GM04504 (cell line): ENCODE measurements around the gene CARD14.

Experiments
- DNase-seq: peaks from one replicate; pipeline ENCODE4 v3.0.0-alpha.2; 2012; ENCODE audit warnings: low read depth

The CARD14 gene

GRCh38 chr17:80169784-80170500, at the start of gene CARD14:
TSS of gene CARD14 (plus strand) at chr17:80170030. CDS start at chr17:80181439, 11,409 bp downstream.
- no peak for DNase-seq

- DNase-seq: no peak
Observed at GRCh38 chr17:80122026-80122575, 47.7 kb upstream of the CARD14 start.

GRCh38 chr17:80122926-80123505, 46.8 kb upstream of the CARD14 start:
- no peak for DNase-seq

GRCh38 chr17:80123791-80124190, 46.0 kb upstream of the CARD14 start:
- no peak for DNase-seq

GRCh38 chr17:80124351-80124981, 45.4 kb upstream of the CARD14 start:
- DNase-seq: no peak

- no peak for DNase-seq
Observed at GRCh38 chr17:80125656-80126448, 44.0 kb upstream of the CARD14 start.

- DNase-seq: no peak
Observed at GRCh38 chr17:80126449-80126715, 43.4 kb upstream of the CARD14 start.

GRCh38 chr17:80129006-80129565, 40.7 kb upstream of the CARD14 start:
- no peak for DNase-seq

GRCh38 chr17:80130992-80131391, 38.8 kb upstream of the CARD14 start:
- no peak for DNase-seq

GRCh38 chr17:80132906-80133625, 36.8 kb upstream of the CARD14 start:
- DNase-seq: no peak

GRCh38 chr17:80133626-80133970, 36.2 kb upstream of the CARD14 start:
- DNase-seq: no peak

- no peak for DNase-seq
Observed at GRCh38 chr17:80137131-80137530, 32.7 kb upstream of the CARD14 start.

GRCh38 chr17:80138856-80139426, 30.9 kb upstream of the CARD14 start:
- DNase-seq: no peak

GRCh38 chr17:80141463-80142165, 28.2 kb upstream of the CARD14 start:
- DNase-seq: no peak

GRCh38 chr17:80142929-80143328, 26.9 kb upstream of the CARD14 start:
- DNase-seq: no peak

GRCh38 chr17:80145076-80146075, 24.5 kb upstream of the CARD14 start:
- DNase-seq: no peak

- no peak for DNase-seq
Observed at GRCh38 chr17:80146121-80147034, 23.5 kb upstream of the CARD14 start.
